Measurements from ENCODE around the gene HEG1. TPM values are rescaled to one million over a fixed set of nuclear protein-coding genes. Genes with fewer than 3 reads are reported as not detected.

The HEG1 gene
- total RNA-seq, 6 experiments from 2014 or later, result 3.5 to 14.9 (median 10.8) TPM

- Histone ChIP-seq H3K36me3 (no peaks in the 10 kb centered on the region), H3K27ac (no peak overlapping the region), H3K9me3 (no peaks in the 10 kb centered on the region), H3K27me3 (no peaks in the 10 kb centered on the region), H3K4me1 (no peaks in the 10 kb centered on the region), H3K4me3 (no peak overlapping the region)
- no peak for DNase-seq
- TF ChIP-seq CTCF (IDR thresholded peaks at IDR 0.05), result no peak
- no peak for TF ChIP-seq POLR2A (IDR thresholded peaks at IDR 0.05)
- ATAC-seq, result no peak
- WGBS (ENCODE audit: insufficient coverage, low coverage, low lambda C conversion rate, missing lambda C conversion rate), result 93% methylated on average over 2 of the region's 2 CpGs
- intact Hi-C loops (cut with DNase I), result no loop called here
Observed at GRCh38 chr3:124927574-124928045, 128.2 kb downstream of the HEG1 start.

GRCh38 chr3:124926426-124927101 is 129.2 kb downstream of the HEG1 start:
- ATAC-seq (peak in 3 of 4 donors; percentile 26 to 47 (median 30)), DNase-seq (no peak)
- intact Hi-C loops (cut with DNase I), result no loop called here
- H3K4me3 ChIP-seq, result no peak overlapping the region
- no peaks in the 10 kb centered on the region for H3K4me1 ChIP-seq
- no peaks in the 10 kb centered on the region for H3K27me3 ChIP-seq
- TF ChIP-seq CTCF (IDR thresholded peaks at IDR 0.05) (no peak), POLR2A (IDR thresholded peaks at IDR 0.05) (no peak)
- 79% methylated on average over 4 of the region's 4 CpGs for WGBS (ENCODE audit: insufficient coverage, low coverage, low lambda C conversion rate, missing lambda C conversion rate)
- H3K9me3 ChIP-seq, result no peaks in the 10 kb centered on the region
- H3K27ac ChIP-seq, result no peak overlapping the region
- no peaks in the 10 kb centered on the region for H3K36me3 ChIP-seq

- ATAC-seq (no peak), DNase-seq (no peak)
- Histone ChIP-seq H3K27ac (no peak overlapping the region), H3K27me3 (no peaks in the 10 kb centered on the region), H3K36me3 (no peaks in the 10 kb centered on the region), H3K4me3 (no peak overlapping the region), H3K9me3 (no peaks in the 10 kb centered on the region), H3K4me1 (peaks cover 0 to 3% (median 0%) of the 10 kb centered on the region in 4 donors)
- WGBS (ENCODE audit: insufficient coverage, low coverage, low lambda C conversion rate, missing lambda C conversion rate), result 91% methylated on average over 2 of the region's 2 CpGs
- intact Hi-C loops (cut with DNase I), result no loop called here
- TF ChIP-seq CTCF (IDR thresholded peaks at IDR 0.05), result no peak
- no peak for TF ChIP-seq POLR2A (IDR thresholded peaks at IDR 0.05)
Observed at GRCh38 chr3:124924741-124925140, 131.1 kb downstream of the HEG1 start.

GRCh38 chr3:124923833-124924232 is 132.0 kb downstream of the HEG1 start:
- no peak overlapping the region for H3K4me3 ChIP-seq
- no peaks in the 10 kb centered on the region for H3K27me3 ChIP-seq
- peaks cover 0 to 3% (median 0%) of the 10 kb centered on the region in 4 donors for H3K4me1 ChIP-seq
- H3K27ac ChIP-seq, result no peak overlapping the region
- intact Hi-C loops (cut with DNase I), result no loop called here
- no peaks in the 10 kb centered on the region for H3K9me3 ChIP-seq
- no peak for DNase-seq
- TF ChIP-seq POLR2A (IDR thresholded peaks at IDR 0.05), result no peak
- no peak for TF ChIP-seq CTCF (IDR thresholded peaks at IDR 0.05)
- no peaks in the 10 kb centered on the region for H3K36me3 ChIP-seq
- ATAC-seq, result no peak
